ENCODE measurements around the gene CMIP. TPM values are rescaled to one million over a fixed set of nuclear protein-coding genes. Genes with fewer than 3 reads are reported as not detected.
"Not testable (repeated sequence)": the region's sequence is repeated elsewhere in the genome, so short reads cannot be mapped to it uniquely, and the experiment has no call there.

Gene CMIP
- total RNA-seq, 1 experiment from 2014 or later: 4.9 TPM

DNA sequence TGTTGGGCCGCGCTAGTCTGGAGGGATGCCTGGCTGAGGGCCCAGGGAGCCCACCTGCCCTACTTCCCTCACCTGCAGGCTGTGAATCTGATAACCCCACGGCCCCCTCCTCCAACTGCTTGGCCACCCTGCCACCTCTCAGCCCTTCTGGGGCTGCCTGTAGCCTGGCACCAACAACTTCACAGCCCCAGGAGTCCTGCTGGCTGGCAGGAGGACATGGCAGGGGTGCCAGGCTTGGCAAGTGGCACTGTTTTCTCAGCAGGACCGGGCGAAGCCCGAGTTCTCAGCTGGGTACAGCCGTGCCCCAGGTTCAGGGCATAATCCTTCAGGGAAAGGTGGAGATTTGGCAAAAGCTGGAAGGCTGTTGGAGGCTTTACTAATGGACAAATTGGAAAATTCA, 129.6 kb downstream of the CMIP start:
- no peak for DNase-seq (ENCODE audit: extremely low read depth, low read depth)

DNA sequence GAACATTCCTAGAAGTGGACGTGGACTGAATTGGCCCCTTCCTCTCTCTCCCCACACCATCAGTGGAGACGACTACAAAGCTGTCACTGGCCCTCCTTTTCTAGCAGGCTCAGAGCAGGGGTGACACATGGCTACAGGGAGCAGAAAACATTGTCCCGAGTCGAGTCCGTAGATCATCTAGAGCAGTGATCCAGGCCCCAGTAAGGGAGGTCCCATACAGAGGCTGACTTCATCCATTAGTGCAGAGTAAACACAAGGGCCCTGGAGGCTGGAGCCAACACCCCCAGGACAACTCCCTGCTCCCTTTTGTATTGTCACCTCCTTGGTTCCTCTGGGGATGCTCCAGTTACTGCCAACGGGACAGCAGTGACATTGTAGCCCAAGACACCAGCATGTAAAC, 130.7 kb downstream of the CMIP start:
- DNase-seq (ENCODE audit: extremely low read depth, low read depth): no peak

DNA sequence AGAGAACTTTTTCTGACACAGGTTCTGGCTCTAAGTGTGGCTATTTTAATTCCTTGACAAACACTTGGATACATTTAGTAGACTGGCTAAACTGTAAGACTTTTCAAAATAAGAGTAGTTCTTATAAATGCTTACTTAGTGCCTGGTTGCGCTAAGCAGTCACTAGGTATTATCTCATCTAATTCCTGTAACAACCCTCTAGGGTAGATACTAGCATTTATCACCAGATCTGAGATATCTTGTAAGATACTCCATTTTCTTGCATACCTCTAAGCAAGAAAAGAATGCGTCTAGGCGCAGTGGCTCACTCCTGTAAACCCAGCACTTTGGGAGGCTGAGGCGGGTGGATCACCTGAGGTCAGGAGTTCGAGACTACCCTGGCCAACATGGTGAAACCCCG, 131.2 kb downstream of the CMIP start:
- DNase-seq (ENCODE audit: extremely low read depth, low read depth): no peak

DNA sequence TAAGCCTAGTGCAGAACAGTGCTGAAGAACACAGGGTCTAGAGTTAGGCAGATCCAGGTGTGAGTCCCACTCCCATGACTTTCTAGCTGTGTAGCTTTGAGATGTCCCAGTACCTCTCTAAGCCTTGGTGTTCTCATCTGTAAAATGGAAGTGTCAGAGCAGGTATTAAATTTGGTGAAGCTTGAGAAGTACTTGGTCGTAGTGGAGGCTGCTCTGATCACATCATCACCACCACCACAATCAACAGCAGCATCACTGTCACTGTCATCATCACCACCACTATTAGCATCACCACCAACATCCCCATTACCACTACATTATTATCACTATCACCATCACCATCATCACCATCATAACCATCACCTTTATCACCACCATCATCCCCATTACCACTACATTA, 132.1 kb downstream of the CMIP start:
- DNase-seq (ENCODE audit: extremely low read depth, low read depth): no peak

DNA sequence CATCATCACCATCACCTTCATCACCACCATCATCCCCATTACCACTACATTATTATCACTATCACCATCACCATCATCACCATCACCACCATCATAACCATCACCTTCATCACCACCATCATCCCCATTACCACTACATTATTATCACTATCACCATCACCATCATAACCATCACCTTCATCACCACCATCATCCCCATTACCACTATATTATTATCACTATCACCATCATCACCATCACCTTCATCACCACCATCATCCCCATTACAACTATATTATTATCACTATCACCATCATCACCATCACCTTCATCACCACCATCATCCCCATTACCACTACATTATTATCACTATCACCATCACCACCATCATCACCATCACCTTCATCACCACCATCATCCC, 132.7 kb downstream of the CMIP start:
- DNase-seq (ENCODE audit: extremely low read depth, low read depth): not testable (repeated sequence)

DNA sequence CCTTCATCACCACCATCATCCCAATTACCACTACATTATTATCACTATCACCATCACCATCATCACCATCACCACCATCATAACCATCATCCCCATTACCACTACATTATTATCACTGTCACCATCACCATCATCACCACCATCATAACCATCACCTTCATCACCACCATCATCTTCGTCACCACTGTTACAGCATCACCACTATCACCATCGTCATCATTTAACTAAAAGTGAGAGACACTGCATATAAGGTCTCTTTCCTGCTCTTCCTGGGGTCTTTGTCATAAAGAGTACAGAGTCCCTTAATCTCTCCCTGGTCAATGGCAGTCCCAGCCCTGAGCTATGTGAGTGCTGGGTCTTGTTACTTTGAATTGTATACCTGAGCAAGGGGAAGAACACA, 133.5 kb downstream of the CMIP start:
- no peak for DNase-seq (ENCODE audit: extremely low read depth, low read depth)

DNA sequence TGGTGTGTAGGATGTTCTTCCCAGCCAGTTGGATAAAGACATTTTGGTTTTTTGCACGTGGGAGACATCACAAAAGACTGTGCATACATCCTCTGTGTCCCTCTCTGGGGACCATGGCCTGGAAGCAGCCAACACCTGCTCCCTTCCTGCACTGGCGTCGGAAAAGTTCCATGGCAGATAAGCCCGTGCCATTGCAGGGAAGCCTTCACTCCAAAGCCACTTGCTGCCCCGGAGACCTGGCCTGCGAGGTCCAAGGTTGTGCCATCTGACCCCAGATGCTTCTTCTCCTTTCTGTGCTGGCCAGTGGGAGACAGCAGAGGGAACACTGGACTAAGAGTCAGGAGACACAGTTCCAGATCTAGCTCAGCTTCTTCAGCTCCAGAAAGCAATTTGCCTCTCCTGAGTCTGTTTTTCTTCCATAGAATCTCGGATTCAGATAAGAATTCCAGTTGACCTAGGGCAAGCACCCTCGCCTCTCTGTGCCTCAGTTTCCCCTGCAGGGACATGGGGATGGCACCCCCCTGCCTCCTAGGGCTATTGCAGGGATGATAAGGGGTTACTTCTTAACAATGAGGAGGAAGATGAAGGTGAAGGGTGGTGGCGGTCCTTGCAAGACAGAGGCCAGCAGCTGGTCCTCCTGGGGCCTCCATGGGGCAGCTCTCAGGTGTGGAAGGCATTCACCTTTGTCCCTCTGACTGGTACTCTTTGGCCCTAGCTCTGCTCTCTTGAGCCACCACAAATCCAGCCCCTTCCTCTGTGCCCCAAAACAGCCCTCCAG, 134.2 kb downstream of the CMIP start:
- no peak for DNase-seq (ENCODE audit: extremely low read depth, low read depth)

DNA sequence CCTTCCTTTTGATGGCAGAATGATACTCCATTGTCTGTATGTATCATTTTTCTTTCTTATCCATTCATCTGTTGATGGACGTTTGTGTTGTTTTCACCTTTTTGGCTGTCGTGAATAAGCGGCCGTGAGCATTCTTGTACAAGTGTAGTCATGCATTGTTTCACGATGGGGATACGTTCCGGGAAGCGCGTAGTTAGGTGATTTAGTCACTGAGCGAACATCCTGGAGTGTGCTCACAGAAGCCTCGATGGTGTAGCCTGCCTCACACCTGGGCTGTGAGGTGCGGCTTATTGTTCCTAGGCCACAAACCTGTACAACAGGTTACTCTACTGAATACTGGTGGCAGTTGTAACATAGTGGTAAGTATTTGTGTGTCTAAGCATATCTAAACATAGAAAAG, 136.5 kb downstream of the CMIP start:
- no peak for DNase-seq (ENCODE audit: extremely low read depth, low read depth)

DNA sequence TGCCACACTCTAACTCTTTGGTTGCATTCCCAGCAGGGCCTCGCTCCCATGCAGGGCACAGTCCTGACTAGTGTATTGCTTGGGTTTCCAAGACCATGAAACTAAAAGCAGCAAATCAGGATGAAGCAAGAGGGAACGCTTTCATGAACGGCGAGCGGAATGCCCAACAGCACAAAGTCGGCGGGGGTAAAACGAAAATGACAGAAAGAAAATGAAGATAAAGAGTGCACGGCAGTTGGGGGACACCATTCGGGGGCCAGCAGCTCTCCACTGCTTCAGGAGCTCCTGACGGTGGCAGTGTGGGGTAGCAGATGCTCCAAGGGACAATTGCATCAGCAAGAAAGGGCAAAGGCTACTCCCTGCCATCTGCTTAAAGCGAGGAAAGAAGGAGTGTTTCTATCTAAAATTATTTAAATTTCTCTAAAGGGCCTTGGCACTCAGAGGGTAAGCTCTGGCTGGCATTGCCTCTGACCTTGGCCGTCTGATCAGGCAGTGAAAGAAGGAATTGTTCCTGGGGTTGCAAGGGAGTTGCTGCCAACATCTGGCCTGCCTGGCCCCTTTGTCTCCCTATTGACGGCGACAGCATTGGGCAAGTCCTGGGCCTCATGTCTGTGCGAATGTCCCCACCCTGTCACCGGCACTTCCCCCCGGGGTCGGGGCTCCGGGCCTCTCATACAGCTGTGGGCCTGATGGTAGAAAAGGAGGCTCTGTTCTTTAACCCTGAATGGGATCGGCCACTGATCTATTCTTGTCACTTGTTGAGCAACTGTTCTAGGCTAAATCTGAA, 138.2 kb downstream of the CMIP start:
- no peak for DNase-seq (ENCODE audit: extremely low read depth, low read depth)

DNA sequence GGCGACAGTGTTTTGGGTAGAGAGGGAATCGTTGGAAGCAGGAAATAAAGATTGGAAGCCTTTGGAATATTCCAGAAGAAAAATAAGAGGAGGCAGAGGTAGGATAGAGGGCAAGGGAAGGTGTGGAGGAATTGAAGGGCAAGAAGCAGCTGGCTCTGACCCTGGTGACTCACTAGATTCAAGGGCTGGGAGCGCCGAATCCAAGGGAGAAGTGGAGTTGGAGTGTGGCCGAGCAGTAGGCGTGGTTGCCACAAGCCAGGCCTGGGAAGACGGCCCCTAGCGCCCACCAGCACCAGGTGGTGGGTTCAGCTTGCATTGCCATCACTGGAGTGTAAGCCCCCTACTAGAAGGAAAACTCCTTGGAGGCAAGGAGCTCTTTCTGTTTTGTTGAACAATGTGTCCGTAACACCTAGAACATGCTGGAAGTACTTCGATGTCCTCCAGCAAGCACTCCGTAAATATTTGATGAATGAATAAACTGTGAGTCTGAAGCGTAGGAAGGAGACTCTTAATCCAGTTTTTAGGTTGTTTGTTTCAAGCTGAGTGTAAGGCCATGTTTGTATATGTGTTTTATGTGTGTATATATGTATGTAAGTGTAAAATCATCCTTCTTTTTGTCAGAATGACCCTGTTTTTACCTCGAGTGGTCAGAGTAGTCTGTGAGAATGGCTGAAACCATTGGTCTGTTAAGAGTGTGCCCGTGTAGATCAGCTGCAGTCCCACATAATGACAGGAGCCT, 139.5 kb downstream of the CMIP start:
- no peak for DNase-seq (ENCODE audit: extremely low read depth, low read depth)

DNA sequence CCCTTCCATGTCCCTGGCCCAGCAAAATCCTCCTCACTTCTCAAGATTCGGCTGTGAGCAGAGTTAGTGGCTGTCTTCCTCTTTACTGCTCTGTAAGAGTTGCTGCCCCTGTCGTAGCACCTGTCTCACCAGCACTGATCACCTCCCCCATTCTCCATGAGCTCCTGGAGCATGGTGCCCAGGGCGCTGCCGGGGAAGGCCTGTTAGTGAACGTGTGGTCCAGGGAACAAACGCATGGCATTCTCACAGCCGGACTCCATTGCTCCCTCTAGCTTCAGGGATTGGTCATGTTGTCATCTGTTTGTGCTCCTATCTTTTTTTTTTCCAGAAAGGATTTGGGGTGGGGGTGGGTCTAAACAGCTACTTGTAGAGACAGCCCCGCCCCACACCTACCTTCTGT, 141.2 kb downstream of the CMIP start:
- DNase-seq (ENCODE audit: extremely low read depth, low read depth): peak; percentile 25

DNA sequence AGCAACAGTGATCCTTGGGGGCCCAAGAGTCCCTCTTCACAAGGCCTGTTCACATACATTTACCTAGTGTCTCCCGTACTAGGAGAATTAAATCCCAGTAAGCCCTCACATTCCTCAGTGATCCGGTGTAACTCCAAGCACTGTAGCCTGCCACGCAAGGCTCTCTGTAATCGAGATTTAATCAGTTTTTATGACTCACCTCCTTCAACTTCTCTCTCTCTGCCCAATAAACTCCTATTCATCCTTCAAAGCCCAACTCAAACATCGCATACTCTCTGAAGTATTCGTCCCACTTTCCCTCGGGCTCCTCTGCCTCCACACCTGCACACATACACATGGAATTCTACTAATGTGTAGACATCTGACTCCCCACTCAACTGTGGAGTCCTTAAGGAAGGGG, 141.8 kb downstream of the CMIP start:
- no peak for DNase-seq (ENCODE audit: extremely low read depth, low read depth)

DNA sequence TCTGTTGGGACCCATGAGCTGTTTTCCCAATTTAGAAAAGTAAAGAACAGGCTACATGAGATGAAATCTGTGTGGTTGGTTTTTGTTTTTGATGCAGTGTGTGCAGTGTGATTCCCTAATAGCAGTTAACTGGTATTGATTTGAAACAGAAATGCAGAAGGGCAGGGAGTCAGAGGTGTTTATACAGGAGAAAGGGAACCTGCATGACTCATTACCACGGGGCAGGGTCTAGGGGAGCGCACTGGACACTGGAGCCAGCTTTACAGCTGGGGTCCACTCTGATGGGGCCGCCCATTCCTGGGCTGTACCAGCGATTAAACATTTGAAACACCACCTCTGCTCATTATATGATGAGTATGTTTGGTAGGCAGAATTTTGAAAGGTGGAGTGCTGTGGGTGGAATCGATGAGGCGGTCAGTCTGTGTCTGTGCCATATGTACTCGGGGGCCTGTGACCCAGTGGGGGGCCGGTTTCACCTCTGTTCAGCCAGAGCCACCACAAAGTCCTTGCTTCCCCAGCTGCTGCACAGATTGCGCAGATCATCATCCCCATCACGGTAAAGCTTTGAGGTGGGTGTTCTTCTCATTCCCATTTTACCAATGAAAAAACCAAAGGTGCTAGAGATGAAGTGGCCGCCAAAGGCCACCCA, 142.5 kb downstream of the CMIP start:
- DNase-seq (ENCODE audit: extremely low read depth, low read depth): no peak

DNA sequence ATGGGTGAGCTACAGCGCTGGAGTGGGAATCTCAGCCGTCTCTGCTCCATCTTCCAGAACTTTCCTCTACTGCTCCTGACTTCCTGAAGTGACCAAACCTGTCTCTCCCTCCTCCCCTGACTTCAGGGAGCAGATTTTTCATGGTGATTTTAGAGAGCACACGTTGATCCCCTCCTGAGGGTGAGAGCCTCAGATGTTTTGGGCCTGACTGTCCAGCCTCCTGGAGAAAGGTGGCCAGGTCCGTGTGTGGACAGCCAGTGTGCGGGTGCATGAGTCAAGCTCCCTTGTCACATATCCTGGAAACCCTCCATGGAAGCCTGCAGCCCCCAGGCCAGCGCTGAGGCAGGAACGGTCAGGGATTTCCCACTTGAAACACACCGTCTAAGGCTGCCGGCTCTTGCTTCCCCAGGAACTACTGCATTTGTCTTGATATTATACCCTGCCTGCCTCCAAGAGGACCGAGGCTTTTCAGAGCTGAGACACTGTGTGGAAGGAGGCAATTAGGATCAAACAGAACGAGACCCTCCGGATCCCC, 143.1 kb downstream of the CMIP start:
- no peak for DNase-seq (ENCODE audit: extremely low read depth, low read depth)

DNA sequence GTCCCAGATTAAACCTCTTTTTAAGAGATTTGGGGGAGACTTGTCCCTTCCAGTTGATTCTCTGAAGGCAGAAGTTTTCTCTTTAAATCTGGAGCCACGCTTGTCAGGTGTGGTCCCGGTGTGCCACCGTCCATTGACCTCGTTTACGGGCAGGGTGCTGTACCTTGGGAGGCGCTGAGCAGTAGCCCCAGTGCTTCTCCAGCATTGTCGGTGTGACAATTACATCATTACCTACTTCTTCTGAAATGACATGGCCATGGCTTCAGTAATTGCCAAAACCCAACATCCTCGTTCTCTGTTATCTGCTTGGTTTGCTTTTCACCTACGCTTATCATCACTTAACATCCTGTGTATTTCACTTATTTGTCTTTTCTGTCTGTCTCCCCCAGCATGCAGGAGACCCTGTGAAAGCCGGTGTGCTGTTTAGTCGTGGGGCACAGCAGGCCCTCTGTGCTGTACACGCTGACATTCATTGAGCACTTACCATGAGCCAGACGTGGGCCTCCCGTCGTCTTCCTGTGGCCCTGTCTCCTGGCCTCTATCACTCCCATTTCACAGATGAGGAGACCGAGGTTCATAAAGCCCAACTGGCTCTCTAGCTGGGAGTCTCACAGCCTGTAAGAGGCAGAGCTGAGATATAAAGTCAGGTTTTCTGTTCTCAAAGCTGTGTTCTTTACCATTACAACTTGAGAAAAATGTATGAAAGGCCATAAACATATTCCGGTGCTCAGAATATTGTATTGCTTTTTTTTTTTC, 143.9 kb downstream of the CMIP start:
- DNase-seq (ENCODE audit: extremely low read depth, low read depth): no peak

DNA sequence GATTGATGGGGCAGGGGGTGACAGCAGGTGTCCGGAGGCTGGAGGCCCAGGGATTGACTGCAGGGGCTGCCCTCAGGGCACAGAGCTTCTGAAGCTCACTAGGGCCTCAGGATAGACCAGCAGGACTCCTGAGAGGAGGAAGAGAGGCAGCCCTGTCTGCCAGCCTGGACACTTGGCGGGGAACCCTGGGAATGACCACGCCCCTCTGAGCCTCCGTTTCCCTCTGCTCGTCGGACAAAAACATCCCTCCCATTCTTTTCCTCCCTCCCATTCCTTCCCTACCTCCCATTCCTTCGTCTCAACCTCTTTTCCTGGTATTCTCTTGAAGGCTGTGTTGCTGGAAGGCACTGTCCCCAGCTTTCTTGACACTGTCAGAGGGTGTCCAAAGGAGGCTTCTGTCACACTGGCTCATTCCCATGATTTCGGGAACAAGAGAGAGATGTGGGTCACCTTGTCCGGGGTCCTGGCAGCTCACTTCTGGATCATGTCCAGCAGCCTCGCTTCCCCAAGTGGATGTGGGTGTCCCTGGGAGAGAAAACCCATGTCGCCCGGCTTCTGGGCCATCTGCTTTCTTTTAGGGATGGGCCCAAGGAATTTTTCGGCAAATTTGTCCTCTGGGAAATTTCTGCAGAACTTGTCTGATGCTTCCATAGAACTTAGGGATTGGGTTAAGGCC, 145.5 kb downstream of the CMIP start:
- DNase-seq (ENCODE audit: extremely low read depth, low read depth): no peak

DNA sequence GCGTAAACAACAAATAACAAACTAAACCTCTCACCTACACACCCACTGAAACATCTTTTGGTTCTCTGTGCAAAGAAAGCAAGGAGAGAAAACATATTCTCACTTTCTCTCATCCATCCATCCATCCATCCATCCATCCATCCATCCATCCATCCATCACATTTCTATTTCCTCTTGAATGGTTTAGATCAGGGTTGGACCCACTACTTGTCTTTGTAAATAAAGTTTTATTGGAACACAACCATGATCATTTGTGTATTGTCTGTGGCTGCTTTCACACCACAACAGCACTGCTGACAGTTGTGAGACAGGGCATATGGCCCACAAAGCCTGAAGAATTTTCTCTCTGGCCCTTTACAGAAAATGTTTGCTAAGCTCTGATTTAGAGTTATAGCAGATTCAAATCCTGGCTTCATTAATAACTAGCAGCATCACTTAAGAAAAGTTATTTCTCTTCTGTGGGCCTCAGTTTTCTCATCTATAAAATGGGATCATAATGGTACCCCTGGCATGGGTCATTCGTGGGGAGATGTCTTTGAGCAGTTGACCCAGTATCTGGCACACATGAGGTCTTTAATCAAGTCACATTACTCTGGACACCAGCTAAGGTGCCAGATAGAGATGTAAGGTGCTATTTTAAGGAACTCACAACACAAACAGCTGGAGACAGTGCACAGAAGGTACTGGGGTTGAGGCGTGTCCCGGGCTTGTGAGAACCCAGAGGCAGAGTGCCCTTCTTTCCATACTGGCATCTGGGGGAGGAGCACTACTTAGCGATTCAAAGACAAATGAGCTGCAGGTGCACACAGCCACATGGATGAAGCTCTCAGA, 146.3 kb downstream of the CMIP start:
- no peak for DNase-seq (ENCODE audit: extremely low read depth, low read depth)

DNA sequence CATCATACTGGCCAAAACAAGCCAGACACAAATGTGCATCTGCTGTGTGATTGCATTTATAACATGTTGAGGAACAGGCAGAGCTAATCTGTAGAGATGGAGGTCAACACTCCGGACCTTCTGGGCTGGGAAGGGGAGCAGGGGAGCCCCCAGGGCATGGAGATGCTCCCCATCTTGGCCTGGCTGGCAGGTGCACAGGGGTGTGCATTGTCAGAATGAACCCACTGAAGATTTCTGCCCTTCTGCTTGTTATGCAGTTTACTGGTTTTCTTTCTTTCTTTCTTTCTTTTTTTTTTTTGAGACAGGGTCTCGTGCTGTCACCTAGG, 146.9 kb downstream of the CMIP start:
- DNase-seq (ENCODE audit: extremely low read depth, low read depth): no peak

DNA sequence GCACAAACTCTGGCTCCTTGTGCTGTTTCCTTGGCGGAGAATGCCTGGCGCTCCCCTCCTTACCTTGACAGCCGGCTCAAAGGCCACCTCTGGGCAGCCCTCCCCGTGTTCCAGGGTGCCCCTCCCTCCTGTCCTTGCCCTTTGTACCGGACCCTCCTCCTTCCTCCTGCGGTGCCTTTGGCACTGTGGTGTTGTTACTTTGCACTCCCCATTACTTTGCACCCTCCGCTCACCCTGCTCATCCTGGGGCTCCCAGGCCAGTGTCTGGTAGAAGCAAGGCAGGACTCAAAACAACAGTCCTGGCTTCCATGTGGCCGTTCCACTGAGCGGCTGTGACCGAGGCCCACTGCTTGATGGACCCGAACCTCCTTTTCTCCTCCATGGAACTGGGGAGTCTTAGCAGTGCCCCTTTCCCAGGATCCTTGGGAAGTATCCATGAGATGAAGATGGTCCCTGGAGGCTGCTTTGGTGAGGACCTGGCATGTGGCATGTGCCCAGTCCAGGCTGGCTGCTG, 147.8 kb downstream of the CMIP start:
- no peak for DNase-seq (ENCODE audit: extremely low read depth, low read depth)

Data from NCI-H460 (cell line).